NCI-H446 (cell line): ENCODE results near the gene PLEKHJ1.

Experiments used
- DNase-seq, 2 experiments: peaks; one replicate each; lab custom pipeline; 2025; lab: John Stamatoyannopoulos, UW

Gene PLEKHJ1

DNA sequence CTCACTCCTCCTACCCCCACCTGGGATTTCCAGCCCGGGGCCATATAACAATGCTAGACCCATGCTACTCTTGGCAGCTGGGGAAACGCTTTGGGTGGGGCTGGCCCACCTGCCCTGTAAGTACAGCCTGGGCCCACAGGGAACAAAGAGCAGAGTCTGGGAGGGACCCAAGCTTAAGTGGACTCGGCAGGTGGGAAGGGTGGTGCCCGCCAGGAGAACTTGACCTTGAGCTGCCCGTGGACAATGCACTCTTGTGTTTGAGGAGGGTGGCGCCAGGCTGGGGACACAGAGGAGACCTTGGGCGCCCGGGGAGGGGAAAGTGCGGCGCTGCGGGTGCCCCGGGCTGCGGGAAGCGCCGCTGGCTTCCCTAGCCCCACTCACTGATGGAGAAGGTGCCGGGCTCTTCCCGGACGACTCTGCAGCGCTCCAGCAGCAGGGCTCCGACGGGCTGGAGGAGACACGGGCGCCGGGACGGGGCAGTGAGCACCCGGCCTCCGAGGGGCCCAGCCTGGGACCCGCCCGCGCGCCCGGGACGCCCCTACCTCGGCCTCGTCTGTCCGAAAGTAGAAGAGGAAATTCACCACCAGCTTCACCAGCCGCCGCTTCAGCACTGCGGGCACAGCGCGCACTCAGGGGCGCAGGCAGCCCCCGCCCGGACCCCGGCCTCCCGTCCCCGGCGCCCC lies 607 bp downstream of the PLEKHJ1 start:
- DNase-seq = no peak

DNA sequence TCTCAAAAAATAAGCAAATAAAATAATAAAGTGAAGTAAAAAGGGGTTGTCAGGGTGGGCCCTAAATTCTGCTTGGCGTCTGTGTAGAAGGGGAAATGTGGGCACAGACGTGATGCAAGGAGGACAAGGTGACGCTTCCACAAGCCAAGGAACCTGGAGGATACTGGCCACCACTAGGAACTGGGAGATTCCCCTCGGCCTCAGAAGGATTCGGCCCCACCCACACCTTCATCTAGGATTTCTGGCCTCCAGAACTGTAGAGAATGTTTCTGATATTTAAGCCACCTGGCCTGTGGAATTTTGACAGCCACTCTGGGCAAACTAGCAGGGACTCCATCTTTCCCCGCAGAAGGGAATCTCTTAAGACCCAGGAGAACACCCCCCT lies 1.1 kb downstream of the PLEKHJ1 start:
- DNase-seq = no peak

DNA sequence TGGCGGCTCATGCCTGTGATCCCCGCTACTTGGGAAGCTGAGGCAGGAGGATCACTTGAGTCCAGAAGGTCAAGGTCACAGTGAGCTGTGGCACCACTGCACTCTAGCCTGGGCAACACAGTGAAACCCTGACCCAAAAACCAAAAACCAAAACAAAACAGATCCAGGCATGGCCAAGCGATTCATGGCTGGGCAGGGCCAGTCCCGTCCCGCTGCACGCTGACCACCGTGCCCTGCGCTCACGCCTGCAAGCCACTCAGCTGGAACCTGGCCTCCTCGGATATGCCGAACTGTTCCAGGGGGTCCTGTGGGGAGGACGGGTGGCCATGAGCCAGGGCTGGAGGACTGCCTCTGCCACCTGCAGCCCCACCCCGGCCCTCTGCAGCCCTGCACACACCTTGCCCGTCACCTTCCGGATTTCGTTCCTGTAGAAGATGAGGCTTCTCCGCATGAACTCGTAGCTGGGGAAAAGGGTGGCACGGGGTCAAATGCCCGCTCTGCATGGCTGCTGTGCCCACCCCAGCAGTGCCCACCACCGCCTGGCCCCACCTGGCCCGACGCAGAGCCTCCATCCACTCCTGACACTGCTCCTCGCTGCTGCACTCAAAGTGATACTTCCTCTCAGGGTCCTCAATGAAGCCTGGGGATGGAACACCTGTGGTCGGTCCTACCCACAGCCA lies 2.4 kb downstream of the PLEKHJ1 start:
- no peak for DNase-seq

DNA sequence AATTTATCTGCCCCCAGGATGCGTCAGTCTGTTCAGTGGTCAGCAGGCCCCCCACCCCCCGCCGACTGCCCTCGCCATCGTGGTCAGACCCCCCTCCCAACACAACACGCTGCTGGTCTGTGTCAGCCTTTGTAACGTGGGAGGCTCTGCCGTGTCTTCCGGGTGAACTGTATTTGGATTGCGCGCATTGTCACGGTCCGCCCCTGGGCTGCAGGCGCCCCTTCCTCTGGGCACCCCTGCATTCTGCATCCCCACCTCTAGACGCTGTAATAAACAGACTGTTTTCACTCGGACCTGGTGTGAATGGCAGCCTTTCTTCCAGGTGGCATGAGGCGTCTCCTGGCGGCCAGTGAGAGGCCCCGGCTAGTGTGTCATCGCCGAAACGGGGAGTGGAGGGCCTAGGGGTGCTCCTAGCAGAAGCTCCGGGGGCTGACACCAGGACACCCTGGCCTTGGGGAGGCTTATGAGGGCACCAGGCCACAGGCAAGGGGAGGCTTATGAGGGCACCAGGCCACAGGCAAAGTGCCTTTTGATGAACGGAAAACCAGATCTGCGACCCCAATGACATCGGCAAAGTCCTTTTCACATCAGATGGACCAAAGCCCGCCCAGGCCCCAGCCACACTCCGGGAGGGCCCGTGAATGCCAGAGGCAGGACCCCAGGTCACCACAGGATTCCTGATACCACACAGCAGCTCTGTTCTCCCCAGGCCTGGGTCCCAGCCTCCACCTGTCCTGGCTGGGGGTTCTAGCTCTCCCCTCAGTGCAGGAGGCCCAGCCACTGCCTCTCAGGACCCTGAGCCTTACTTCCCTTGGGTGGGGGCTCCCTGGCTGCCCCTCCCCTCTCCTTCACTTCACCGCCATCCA lies 3.6 kb downstream of the PLEKHJ1 start:
- no peak for DNase-seq

DNA sequence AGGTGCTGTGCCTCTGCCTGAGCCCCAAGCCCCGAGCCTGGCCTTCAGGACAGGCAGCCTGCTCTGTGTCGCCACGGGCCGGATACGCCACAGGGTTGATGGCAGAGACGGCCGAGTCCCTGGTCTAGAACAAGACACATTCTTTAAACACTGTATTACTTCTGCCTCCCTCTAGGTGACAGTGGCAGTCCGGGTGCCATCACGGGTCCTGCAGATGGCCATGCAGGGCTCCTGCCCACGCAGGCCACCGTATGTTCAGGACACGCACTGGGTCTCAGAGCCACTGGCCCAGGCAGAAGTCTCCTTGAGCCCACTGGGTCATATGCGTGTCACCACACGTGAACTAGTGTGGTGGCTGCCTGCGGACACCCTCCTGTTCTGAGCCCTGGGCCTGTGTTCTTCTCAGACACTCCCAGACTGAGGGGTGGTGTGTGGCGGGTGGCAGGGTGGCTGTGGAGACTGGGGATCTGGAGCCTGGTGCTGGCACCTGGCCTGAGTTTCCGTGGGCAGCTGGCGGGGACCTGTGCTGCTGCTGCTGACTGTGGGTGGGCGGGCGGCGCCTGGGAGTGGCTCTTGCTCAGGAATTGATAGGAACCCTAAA lies 4.4 kb downstream of the PLEKHJ1 start:
- no peak for DNase-seq

DNA sequence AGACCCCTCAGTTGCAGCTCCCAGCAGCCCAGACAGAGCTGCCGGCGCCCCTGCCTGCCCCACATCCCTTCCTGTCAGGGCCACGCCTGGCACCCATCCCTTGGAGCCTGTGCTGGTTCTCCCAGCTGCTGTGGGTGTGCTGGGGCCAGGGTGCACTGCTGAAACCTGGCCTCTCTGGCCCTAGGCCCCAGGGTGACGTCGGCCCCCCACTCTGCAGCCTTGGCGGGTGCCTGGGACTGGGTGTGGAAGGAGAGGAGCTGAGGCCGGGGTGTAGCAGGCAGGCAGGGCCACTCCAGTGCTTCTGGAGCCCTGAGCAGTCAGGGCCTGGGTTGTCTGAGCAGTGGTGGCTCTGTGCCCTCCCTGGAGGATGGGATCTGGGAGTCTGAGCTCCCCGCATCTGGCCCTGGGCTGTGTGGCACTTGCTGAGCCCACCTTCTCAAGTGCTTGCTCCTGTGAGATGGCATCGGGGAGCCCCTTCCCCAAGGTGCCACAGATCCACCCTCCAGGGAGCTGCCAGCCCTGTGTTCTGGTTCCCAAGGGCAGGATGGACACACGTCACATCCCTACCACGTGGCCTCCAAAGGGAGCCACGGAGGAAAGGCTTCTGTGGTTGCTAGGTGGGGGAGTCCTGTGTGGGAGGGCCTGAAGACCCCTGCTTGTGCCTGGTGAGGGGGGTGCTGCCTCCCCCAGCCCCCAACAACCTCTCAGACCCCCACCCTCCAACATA lies 5.2 kb downstream of the PLEKHJ1 start:
- DNase-seq = no peak

DNA sequence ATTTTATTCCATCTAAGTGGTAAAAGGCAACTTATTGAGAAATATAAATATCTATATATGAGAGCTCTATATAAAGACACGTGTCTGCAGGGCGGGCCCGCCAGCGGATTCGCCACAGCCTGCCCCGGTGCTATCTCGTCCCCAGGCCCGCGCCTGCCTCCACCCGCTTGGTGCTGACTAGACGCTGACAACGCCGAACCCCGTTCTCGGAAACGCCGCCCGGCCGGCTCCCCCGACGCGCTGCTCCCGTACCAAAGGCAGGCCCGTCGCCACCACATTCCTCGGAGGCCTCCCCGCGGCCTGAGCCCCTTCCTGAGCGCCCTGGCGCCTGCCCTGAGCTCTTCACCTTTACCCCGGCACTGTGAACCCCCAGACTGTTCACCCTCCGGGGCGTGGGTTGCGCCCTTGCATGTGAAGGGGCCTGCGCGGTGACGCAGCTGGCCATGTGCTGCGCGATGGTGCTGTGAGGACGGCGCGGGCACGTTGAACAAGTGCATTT lies 6.0 kb downstream of the PLEKHJ1 start:
- DNase-seq = no peak

DNA sequence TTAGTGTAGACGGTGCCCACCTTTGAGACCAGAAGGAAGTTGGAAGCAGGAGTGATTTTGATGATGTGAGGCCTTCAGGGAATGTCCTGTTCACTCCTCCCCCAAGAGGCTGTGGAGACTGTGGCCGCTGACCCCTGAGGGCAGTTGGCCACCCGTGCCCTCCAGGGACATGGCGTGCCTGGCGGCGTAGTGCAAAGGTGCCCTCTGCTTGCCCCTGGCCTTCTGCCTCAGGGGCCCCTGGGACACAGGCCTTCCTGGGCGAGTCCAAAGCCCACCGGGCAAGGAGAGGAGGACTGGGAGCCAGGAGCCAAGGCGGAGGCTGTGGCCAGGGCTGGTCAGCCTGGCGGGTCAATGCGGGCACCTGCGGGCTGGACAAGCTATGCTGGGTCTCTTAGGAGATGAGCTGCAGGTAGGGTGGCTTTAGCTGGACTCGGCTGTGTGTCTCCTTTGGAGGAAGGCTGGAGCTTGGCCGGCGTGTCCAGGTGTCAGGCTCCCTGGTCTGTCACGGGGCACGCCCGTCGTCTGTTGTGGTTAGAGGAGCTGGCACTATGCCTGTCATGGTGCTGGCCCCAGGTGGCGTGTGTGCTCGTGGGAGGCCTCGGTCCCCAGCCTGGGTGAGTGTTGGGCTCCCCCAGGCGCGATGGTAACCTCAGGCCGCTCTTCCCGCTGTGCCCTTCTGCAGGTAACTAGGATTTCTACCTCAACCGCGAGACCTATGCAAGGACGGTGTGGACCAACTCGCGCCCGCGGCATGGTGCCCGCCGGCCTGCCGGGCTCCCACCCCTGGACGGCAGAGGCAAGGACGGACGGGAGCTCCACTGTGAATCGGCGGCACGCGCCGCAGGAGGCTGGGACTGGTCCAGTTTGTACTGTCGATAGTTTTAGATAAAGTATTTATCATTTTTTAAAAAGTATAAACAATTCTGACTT lies 6.8 kb downstream of the PLEKHJ1 start:
- no peak for DNase-seq

DNA sequence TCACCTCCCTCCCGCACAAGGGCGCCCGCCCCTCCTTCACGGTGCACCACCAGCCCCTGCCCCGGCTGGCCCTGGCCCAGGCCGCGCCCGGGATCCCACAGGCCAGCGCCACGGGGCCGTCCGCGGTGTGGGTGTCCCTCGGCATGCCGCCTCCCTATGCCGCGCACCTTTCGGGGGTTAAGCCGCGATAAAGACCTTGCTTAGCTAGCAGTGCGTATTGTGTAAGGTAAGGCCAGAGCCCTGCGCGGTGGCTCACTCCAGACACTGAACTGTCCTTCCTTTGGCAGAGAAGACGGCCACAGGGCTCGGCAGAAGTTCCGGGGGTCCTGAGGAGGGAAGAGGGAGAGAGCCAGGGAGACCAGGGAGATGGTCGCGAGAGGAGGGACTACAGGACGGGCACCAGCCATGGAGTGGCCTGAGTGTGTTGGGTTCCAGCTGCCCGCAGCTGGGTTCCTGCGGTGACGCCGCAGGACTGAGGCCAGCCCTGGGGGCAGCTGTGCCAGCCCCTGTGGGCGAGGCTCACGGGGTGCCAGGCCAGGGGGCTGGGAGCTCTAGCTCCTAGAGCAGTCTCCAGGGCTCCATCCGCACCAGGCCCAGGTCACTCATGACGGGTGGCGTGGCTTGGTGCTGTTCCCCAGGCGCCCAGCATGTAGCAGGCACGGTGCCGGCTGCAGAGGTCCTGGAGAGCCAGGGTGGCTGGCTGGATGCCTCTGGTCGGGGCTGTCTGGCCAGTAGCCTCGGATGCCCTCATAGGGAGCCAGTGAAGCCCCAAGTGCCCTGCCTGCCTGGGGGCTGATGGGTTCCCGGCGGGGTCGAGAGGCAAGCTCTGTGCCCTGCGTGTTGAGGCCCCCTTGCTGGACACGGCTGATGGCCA lies 7.7 kb downstream of the PLEKHJ1 start:
- DNase-seq = no peak

DNA sequence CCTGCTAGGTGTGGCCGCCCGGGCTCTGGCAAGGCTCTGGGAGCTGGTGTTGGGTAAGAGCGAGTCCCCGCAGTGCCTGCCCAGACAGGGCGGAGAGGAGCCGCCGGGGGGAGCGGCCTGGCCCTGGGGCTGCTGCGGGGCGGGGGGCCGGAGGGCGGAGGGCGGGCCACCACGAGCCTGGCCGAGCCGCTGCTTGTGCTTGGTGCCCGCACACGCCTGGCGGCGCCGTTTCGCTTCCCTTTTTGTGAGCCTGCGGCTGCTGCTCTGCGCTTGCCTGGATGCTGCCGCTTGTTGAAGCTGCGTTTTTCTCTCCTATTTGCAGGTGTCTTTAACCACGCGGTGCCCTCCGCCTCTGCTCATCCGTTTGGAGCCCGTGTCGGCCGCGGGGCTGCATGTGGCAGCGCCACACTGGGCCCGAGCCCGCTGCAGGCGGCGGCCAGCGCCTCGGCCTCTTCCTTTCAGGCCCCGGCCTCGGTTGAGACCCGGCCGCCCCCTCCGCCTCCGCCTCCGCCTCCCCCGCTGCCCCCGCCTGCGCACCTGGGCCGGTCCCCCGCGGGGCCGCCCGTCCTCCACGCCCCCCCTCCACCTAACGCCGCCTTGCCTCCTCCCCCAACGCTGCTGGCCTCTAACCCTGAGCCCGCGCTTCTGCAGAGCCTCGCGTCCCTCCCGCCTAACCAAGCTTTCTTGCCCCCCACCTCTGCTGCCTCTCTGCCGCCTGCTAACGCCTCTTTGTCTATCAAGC lies 8.5 kb downstream of the PLEKHJ1 start:
- no peak for DNase-seq

DNA sequence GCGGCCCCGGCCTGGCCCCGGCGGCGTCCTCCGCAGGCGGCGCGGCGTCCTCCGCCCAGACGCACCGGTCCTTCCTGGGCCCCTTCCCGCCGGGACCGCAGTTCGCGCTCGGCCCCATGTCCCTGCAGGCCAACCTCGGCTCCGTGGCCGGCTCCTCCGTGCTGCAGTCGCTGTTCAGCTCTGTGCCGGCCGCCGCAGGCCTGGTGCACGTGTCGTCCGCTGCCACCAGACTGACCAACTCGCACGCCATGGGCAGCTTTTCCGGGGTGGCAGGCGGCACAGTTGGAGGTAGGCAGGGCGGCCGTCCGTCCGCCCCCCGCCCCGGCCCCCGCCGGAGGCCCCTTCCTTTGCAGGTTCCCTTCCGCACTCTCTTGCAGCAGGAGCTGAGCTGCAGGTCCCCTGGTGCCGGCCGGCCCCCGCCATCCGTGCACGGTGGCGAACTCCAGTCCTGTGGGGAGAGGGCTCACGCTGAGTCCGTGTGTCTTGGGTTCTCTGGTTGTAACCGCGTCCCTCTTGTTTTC lies 9.2 kb downstream of the PLEKHJ1 start:
- DNase-seq = no peak

DNA sequence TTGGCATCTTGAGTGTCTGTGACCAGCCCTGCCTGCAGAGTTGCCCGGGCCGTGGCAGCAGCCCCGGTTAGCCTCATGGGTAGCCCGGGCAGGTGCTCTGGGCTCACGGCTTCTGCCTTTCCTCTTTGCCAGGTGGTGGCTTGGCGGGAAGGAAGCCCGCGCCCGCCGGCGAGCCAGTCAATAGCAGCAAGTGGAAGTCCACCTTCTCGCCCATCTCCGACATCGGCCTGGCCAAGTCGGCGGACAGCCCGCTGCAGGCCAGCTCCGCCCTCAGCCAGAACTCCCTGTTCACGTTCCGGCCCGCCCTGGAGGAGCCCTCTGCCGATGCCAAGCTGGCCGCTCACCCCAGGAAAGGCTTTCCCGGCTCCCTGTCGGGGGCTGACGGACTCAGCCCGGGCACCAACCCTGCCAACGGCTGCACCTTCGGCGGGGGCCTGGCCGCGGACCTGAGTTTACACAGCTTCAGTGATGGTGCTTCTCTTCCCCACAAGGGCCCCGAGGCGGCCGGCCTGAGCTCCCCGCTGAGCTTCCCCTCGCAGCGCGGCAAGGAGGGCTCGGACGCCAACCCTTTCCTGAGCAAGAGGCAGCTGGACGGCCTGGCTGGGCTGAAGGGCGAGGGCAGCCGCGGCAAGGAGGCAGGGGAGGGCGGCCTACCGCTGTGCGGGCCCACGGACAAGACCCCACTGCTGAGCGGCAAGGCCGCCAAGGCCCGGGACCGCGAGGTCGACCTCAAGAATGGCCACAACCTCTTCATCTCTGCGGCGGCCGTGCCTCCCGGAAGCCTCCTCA lies 9.9 kb downstream of the PLEKHJ1 start:
- no peak for DNase-seq

DNA sequence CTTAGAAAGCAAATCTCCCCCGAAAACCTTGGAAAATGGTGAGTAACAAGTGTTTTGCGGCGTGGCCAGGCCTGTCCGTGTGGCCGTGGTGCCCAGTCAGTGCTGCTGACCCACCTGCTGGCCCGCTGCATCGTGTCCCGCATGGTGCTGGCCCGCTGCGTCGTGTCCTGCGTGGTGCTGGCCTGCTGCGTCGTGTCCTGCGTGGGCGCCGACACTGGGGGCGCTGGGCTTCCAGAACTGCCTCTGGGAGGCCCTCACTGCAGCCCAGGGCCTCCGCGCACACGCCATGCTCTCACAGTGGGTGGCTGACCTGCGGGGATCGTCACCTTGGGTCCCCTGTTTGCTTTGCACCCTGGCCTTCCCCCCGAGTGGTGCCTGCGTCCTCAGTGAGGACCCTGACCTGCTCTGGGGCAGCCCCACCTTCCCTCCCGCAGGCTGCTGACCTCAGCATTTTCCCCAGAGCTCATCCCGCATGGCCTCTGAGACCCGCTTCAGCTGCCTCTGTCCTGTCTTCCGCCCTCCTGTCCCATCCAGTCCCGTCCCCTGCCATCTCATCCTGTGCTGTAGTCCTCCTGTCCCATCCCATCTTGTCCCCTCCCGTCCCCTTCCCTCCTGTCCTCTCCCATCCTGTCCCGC lies 10.6 kb downstream of the PLEKHJ1 start:
- DNase-seq = no peak

DNA sequence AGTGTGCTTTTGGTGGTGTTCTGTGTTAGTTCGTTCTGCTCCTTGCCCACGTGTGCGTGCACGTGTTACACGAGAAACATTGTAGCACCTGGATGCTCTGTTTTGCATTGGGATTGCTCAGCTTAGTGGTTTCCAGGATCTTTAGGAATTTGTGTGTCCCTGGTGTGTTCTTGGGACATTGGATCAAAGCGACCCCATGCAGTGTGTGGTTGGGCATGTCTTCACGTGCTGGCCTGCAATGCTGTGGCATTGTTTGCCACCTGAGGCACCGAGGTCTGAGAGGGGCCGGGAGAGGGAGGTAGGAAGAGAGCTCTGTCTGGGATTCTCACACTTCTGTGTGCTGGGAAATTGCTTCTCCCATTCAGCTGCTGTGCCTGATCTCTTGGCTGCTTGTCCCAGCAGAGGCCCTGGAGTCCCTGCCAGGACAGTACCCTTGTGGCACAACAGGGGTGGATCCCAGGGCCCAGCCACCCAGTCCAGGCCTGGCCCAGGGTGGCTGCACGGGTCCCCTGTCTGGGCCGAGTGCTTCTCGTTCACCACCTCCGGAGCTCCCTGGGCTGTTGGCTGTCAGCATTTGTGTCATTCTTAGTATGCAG lies 11.3 kb downstream of the PLEKHJ1 start:
- DNase-seq = no peak

DNA sequence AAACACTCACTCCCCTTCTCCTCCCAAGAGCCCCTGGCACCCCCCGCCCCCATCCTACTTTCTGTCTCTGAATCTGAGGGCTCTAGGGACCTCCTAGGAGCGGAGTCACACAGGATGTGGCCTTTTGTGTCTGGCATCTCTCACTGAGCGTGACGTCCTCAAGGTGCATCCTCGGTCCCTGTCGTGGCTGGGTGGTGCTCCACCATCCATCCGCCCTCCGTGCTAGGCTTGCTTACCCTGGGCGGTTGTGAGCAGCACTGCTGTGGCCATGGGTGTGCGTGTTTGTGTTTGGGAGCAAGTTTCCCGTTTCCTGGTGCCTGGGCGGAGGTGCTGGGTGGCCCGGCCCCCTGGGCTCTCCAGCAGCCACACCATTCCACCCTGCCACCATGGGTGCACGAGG lies 12.2 kb downstream of the PLEKHJ1 start:
- DNase-seq = no peak

DNA sequence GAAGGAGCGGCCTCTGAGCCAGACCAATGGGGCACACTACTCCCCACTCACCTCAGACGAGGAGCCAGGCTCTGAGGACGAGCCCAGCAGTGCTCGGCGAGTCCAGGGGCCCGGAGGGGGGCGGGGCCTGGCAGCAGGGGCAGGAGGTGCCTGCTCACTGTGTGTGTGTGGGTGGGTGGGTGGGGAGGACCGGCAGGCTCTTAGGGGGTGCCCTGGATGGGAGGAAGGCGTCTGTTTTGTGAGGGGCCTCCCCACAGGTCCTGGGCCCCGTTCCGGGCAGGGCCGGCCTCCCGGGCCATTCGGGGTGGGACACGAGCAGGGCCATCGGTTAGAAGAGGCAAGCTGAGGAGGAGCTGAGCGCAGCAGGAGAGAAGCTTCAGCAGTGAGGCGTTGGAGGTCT lies 12.7 kb downstream of the PLEKHJ1 start:
- DNase-seq = no peak

DNA sequence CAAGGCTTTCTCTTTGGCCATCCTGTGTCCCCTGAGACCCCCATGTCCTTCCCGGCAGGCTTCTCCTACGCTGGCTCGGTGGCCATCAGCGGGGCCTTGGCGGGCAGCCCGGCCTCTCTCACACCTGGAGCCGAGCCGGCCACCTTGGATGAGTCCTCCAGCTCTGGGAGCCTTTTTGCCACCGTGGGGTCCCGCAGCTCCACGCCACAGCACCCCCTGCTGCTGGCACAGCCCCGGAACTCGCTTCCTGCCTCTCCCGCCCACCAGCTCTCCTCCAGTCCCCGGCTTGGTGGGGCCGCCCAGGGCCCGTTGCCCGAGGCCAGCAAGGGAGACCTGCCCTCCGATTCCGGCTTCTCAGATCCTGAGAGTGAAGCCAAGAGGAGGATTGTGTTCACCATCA lies 14.2 kb downstream of the PLEKHJ1 start:
- no peak for DNase-seq
